ENCODE data around the gene GBP1. TPM values are rescaled to one million over a fixed set of nuclear protein-coding genes. Genes with fewer than 3 reads are reported as not detected.

The GBP1 gene
- total and polyA plus RNA-seq, 10 of the 15 experiments (the other 5 are each of a cell fraction or from before 2014, with no cell fraction given): 1.5 to 8.7 (median 5.0) TPM

GRCh38 chr1:89022167-89022959 lies 42.6 kb downstream of the GBP1 start, which contains the start of gene GBP3:
Gene GBP3 (minus strand): TSS chr1:89022866. CDS start chr1:89020721, 2,145 bp downstream.
- DNase-seq (ENCODE audit: low read depth, low spot score): peak; percentile 33
- Histone ChIP-seq H3K4me1 (ENCODE audit: control insufficient read depth, insufficient read depth, low read length) (peaks cover 3% of the 10 kb centered on the region; the same call in 1 of the 2 replicates), H3K4me2 (ENCODE audit: control insufficient read depth, insufficient read depth) (peak within 1 kb of the TSS; percentile 94), H3K27ac (ENCODE audit: control insufficient read depth, insufficient read depth) (peak within 1 kb of the TSS; percentile 52), H3K9ac (ENCODE audit: control insufficient read depth, insufficient read depth, low read length) (peak within 1 kb of the TSS; percentile 57), H4K20me1 (ENCODE audit: control insufficient read depth, insufficient read depth) (no peaks in the 10 kb centered on the region), H3K27me3 (replicated peaks in 1 of 2; ENCODE audit: control insufficient read depth in 2 of 2, insufficient read depth in 2 of 2, low read length in 1 of 2) (no peaks in the 10 kb centered on the region), H3K4me3 (peak within 1 kb of the TSS; percentile 65), H3K9me3 (replicated peaks; ENCODE audit: control insufficient read depth, insufficient read depth, low read length) (no peaks in the 10 kb centered on the region; the same call in 2 of the 3 replicates), H3K36me3 (ENCODE audit: control insufficient read depth in 2 of 2, insufficient read depth in 2 of 2, low read length in 1 of 2) (no peaks in the 10 kb centered on the region), H2AFZ (ENCODE audit: control insufficient read depth, low read depth, low read length) (peak within 1 kb of the TSS; percentile 68), H3K79me2 (ENCODE audit: control insufficient read depth, insufficient read depth, low read length) (no peaks in the 10 kb centered on the region; the same call in none of the 2 replicates)
- in situ Hi-C loops (cut with MboI): no loop called here
- ChIA-PET POLR2A (interaction anchor here (0.6 to 1.0 kb wide), 4 partner anchors 47 to 342 kb away, joined by 3 to 4 read pairs (median 3); no protein-coding TSS in a partner anchor), RAD21 (ENCODE audit: unreplicated experiment) (interaction anchor here (0.8 to 1.4 kb wide), 5 partner anchors 38 to 336 kb away, joined by 3 to 4 read pairs (median 4); partner anchors contain the start of genes GBP1 and GBP4), CTCF (interaction anchor here (0.6 to 2.3 kb wide), 7 partner anchors 18 to 343 kb away, joined by 3 to 8 read pairs (median 5); partner anchors contain the start of gene GBP2), SMC1A (ENCODE audit: uncharacterized antibody, unreplicated experiment) (interaction anchor here (0.6 to 3.5 kb wide), 9 partner anchors 22 to 176 kb away, joined by 3 to 18 read pairs (median 6); partner anchors contain the start of genes GBP1 and GBP4)
- intact Hi-C loops (cut with micrococcal nuclease; ENCODE audit: unreplicated experiment): no loop called here
- 21% methylated on average over 5 of the region's 5 CpGs for WGBS (ENCODE audit: insufficient coverage, insufficient replicate concordance, low lambda C conversion rate, missing lambda C conversion rate)
- FAIRE-seq: peak; percentile 92
- peak; percentile 88 for ATAC-seq
- TSS peak; percentile 86 for BruUV-seq (replicated peaks)
- TF ChIP-seq MEF2A (IDR thresholded peaks at IDR 0.05; ENCODE audit: insufficient read depth, low read depth, low read length): 0 out of 2 replicates have a peak, but pooled peaks have one; percentile 30
- peak; percentile 66; the same call in 1 of the 2 replicates for TF ChIP-seq TAF1 (IDR thresholded peaks at IDR 0.05; ENCODE audit: borderline replicate concordance, low read depth, low read length)
- no peak for TF ChIP-seq NR2C1 (IDR thresholded peaks at IDR 0.05)
- no peak for TF ChIP-seq IKZF1 (conservative IDR thresholded peaks at IDR 0.05)
- TF ChIP-seq JUNB (IDR thresholded peaks at IDR 0.05): peak; percentile 33
- TF ChIP-seq PRDM15 (CRISPR knock-in tag; IDR thresholded peaks at IDR 0.05): no peak
- peak; percentile 52; the same call in 1 of the 2 replicates for TF ChIP-seq RUNX3 (IDR thresholded peaks at IDR 0.05; ENCODE audit: low read length)
- no peak for TF ChIP-seq CUX1 (IDR thresholded peaks at IDR 0.05; ENCODE audit: insufficient replicate concordance, low read depth, low read length)
